Middle frontal gyrus (tissue), 1 donor: ENCODE data around the gene ZMYM4.
"Not testable (repeated sequence)": the region's sequence is repeated elsewhere in the genome, so short reads cannot be mapped to it uniquely, and the experiment has no call there.

ENCODE experiments used
- DNase-seq: peaks from one replicate; pipeline ENCODE4 v3.0.0-alpha.2; 2015; ENCODE audit warnings: low spot score; ENCODE audit errors: extremely low spot score

The ZMYM4 gene

DNA sequence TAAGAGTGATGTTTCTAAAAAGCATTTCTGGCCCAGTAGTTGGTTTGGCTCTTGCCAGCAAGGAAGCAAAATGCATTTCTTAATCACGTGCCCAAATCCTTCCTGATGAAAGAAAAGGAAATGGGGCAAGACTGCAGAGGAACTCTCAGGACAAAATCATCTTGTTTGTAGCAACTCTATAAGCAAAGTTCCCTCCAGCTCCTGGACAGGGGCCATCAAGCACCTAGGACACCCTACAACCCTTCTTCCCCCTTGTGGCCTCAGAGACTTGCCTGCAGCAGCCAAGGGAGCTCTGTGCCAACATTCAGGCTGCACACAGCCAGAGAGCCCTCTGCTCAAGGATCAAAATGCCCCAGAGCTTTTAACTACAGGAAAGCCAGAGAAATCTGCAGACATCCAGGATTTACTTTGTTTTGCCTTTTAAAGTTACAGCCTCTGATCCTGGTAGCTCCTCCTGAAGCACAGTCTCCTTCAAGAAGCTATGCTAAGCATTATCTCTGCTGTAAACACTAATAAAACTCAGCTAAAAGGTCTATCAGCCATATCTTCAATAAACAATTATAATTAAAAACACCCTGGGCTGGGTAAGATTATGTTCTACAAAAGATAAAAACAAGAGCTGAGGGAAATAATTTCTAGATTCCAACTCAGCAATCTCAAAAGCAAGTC lies 183.7 kb downstream of the ZMYM4 start:
- DNase-seq = no peak

DNA sequence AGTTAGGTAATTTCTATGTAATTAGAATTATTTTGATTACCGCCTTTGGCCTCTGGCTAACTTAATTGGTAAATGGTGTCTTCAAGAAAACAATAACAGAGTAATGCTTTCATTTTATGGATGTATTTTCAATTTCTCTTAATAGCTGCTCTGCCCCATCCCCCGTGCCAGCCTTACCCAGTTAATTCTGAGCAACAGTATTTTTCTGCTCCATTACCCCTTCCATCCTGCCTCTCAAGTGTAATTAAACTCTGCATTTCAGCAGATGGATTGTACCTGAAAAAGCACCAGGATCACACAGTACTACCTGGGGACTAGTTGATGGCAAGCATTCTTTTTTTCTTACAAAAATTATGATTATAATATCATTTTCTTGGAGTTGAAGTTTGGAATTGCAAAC lies 184.5 kb downstream of the ZMYM4 start:
- no peak for DNase-seq

DNA sequence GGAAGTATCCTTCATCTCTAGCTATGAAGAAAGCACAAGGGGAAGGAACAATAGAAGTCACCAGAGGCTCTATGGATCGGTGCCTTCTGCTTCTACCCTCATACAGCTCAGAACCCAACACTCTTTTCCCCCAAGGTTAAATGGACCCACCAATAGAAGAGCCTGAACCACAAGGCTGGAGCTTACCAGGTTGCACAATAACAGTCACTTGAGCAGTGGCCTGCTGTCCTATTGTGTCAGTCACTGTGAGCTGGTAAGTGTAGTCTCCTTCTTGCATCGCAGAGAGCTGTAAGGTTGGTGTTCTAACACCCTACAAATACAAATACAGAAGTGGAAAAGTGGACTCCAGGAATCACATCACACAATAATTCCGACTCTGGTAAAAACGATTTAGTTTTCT lies 185.7 kb downstream of the ZMYM4 start:
- no peak for DNase-seq

DNA sequence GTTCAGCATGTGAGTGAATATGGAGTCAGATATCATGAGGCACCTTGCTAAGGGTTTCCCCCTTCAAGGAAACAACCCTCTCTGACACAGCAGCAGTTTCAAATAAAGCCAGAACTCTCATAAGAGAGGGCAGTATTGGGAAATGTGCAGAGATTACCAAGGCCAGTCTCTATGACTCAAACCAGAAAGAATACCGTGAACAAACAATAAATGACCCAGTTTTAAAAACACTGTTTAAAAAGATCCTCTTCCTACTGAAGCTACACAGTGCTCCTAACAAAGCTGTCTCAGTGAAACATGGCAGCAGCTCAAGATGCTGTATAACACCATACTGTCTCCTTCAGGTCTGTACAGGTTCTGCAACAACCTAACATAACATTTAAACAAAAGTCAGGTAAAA lies 186.1 kb downstream of the ZMYM4 start:
- DNase-seq = no peak

DNA sequence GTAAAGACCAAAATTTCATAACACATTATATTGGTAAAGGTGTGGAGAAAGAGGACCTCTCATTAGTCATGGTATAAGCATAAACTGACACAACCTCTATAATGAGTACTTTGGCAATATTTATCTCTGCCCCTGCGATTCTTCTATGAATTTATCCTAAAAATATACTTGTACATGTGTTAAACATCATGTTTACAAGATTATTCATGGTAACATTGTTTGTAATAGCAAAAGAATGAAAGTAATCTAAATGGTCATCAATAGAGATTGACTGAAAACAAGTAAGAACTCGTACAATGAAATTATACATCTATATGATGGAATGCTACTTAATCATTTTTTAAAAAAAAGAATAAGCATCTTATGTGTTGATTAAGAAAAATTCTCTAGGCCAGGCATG lies 192.3 kb downstream of the ZMYM4 start:
- no peak for DNase-seq

DNA sequence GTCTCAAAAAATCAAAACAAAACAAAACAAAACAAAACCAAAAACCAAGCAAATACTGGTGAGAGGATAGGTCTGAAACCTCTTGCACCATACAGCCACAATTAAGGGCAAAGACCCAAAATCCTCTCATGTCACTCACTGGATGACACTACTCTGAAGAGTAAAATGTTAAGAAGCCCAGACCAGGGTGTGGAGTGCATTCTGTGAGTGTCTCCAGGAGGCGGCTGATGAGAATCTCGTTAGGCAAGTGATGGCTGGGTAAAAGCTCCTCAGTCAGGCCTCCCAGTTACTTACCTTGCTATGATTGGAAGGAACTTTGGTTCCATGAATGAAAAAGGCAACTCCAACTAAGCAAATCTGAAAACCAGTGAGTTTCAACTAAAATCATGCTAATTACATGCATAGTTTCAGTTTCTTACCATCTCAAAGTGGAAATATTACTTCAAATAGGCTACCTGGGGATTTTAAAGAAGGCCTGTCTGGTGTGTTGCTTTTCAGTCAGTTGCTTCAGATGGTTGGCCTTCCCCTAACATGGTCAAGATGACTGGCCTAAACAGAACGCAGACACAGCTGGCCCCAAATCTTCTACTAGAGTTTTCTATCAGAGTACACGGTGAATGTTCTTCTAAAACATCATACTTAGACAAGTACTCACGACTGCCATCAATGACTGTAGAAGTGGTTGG lies 193.6 kb downstream of the ZMYM4 start:
- no peak for DNase-seq

DNA sequence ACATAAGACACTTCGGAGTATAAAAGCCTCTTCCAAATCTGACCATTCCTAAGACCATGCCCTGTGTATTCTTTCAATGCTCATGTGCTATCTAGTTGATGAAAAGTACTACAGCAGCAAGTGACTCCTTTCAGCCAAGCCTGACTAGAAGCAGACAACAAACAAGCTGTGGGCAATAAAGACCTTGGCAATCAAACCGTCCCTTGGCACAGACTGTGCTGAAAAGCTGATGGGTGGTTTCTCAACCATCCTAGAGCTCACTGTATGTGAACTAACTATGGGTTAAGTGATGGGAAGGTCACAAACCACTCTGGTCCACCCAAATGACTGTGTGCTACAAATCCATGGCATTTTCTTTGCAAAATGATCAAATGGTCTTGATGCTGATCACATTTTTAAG lies 194.7 kb downstream of the ZMYM4 start:
- DNase-seq = no peak

DNA sequence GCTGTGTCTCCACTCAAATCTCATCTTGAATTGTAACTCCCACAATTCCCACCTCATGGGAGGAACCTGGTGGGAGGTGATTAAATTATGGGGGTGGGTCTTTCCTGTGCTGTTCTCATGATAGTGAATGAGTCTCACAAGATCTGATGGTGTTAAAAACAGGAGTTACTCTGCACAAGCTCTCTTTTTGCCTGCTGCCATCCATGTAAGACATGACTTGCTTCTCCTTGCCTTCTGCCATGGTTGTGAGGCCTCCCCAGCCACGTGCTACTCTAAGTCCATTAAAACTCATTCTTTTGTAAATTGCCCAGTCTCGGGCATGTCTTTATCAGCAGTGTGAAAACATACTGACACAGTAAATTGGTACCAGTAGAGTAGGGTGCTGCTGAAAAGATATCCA lies 195.2 kb downstream of the ZMYM4 start:
- DNase-seq = not testable (repeated sequence)

DNA sequence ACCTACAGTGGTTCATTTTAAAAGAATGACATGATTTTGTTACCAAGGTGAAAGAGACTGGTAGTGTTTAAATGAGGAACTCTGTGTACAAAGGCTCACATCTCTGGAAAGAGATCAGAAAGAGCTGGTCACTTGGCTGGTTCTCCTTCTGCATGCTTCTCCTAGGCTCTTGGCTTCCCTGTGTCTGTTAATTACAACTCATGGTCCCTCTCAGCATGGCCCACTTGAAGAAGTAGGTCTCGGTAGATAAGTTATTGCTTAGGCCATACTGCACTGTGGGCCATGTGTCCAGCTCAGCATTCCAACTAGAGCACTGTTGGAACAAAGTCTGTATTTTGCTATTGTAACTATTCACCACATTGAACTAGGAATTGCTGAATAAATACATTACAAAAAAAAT lies 197.6 kb downstream of the ZMYM4 start:
- DNase-seq = no peak

DNA sequence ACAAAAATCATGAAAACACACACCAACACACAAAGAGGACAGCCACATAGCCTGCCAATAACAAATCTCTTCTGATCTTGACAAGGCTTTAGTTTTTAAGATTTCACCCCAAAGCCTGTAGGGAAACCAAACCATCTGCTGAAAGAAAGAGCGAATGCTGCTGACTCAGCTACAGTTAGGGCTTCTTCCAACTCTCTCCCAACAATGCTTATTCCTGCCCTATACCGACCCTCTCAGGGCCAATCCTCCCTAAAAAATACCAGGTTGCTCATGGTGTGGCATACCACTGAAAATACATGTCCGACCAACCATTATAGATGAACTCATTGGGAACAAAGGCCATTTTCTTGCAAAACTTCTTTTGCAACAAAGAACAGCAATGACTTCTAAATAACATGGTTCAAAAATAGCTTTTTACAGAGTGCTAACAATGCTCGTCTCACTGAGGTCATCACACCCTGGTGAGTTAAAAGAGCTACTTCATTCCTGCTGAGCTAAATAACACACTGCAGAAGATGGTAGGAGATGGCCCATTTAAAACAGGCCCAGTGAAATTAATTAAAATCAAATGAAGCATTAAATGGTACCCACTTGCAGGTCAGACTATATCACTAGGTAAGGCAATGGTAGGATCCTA lies 202.6 kb downstream of the ZMYM4 start:
- no peak for DNase-seq
